Astrocyte (in vitro differentiated cells and primary cell): ENCODE results near the gene PLXND1.

Experiments used
- CTCF ChIP-seq: IDR thresholded peaks from 2 replicates; pipeline ENCODE4 v1.5.1; 2011; ENCODE audit warnings: low read depth, mild to moderate bottlenecking, inconsistent platforms, low read length, moderate library complexity; ENCODE audit not compliant: insufficient read depth
- EZH2 ChIP-seq: IDR thresholded peaks from 2 replicates; pipeline ENCODE4 v1.6.1; 2012; ENCODE audit warnings: mild to moderate bottlenecking, low read length, inconsistent platforms; ENCODE audit not compliant: insufficient read depth

- no peak for TF ChIP-seq CTCF
- TF ChIP-seq EZH2: no peak
Measured at GRCh38 chr3:129542747-129543146, 63.7 kb downstream of the PLXND1 start.
